PC-9 (cell line): ENCODE results near the gene HMMR. TPM values are rescaled to one million over a fixed set of nuclear protein-coding genes. Genes with fewer than 3 reads are reported as not detected.
"Not testable (repeated sequence)": the region's sequence is repeated elsewhere in the genome, so short reads cannot be mapped to it uniquely, and the experiment has no call there.

Source experiments
- BruUV-seq: library from RNA; stranded (reverse); fragments of 400-500 nt; replicated peaks from 2 replicates; lab custom pipeline; 2021; lab: Mats Ljungman, UMichigan
- CTCF ChIA-PET: fragments of 300-600 bp; sonication (Branson Sonifier 250); formaldehyde crosslinking; loops from one replicate; lab custom pipeline; 2022; ENCODE audit warnings: antibody characterized with exemption; lab: Charles Lee
- POLR2A ChIA-PET: fragments of 300-600 bp; sonication (Branson Sonifier 250); formaldehyde crosslinking; loops from one replicate; lab custom pipeline; 2022; ENCODE audit warnings: antibody characterized with exemption; ENCODE audit not compliant: unreplicated experiment; lab: Charles Lee
- DNase-seq, 2 experiments: peaks; one replicate each; pipeline versions ENCODE4 v3.0.0 to v3.0.0-alpha.2; 2015 to 2022; ENCODE audit warnings: mixed read lengths in 1 of 2
- H2AFZ ChIP-seq: fragments of 200-600 bp; sonication (generic); 2 replicates; pipeline ENCODE4 v1.8.1; 2017; ENCODE audit warnings: antibody characterized with exemption
- H3F3A ChIP-seq: fragments of 200-600 bp; sonication (generic); 2 replicates; pipeline ENCODE4 v1.8.1; 2017; ENCODE audit warnings: antibody characterized with exemption, mild to moderate bottlenecking, low read depth; ENCODE audit not compliant: insufficient read depth
- H3K27ac ChIP-seq: fragments of 200-600 bp; sonication (generic); 2 replicates; pipeline ENCODE4 v1.6.1; 2016; ENCODE audit warnings: mixed run types
- H3K27me3 ChIP-seq: fragments of 200-600 bp; sonication (generic); 2 replicates; pipeline ENCODE4 v1.6.1; 2016; ENCODE audit warnings: low read depth, mixed run types; ENCODE audit not compliant: insufficient read depth
- H3K36me3 ChIP-seq: fragments of 200-600 bp; sonication (generic); 2 replicates; pipeline ENCODE4 v1.6.1; 2016; ENCODE audit warnings: low read depth, mixed run types
- H3K4me1 ChIP-seq: fragments of 200-600 bp; sonication (generic); replicated peaks from 2 replicates; pipeline ENCODE4 v1.6.1; 2016; ENCODE audit warnings: mixed run types; ENCODE audit not compliant: insufficient read depth
- H3K4me2 ChIP-seq: fragments of 200-600 bp; sonication (generic); 2 replicates; pipeline ENCODE4 v1.6.1; 2017; ENCODE audit warnings: mixed run types
- H3K4me3 ChIP-seq: fragments of 200-600 bp; sonication (generic); 2 replicates; pipeline ENCODE4 v1.6.1; 2016; ENCODE audit warnings: mixed run types
- H3K79me2 ChIP-seq: fragments of 200-600 bp; sonication (generic); 2 replicates; pipeline ENCODE4 v1.6.1; 2017; ENCODE audit warnings: low read depth, mixed run types
- H3K9me2 ChIP-seq: fragments of 200-600 bp; sonication (generic); 2 replicates; pipeline ENCODE4 v1.8.1; 2017; ENCODE audit warnings: mild to moderate bottlenecking; ENCODE audit not compliant: insufficient read depth
- H3K9me3 ChIP-seq: fragments of 200-600 bp; sonication (generic); 2 replicates; pipeline ENCODE4 v1.8.1; 2016; ENCODE audit warnings: low read depth; ENCODE audit not compliant: insufficient read depth
- H4K20me1 ChIP-seq: fragments of 200-600 bp; sonication (generic); 2 replicates; pipeline ENCODE4 v1.8.1; 2017; ENCODE audit not compliant: insufficient read depth
- EZH2 ChIP-seq: fragments of 200-600 bp; sonication (generic); IDR thresholded peaks from 2 replicates; pipeline ENCODE4 v1.8.0; 2017; ENCODE audit warnings: antibody characterized with exemption, low read depth
- intact Hi-C: fragments of 100-400 bp; cut with micrococcal nuclease; formaldehyde crosslinking; loops from one replicate; pipeline ENCODE4 v1.10.0; 2022; ENCODE audit not compliant: unreplicated experiment
- total RNA-seq: library from RNA; stranded (reverse); gene quantifications from 2 replicates; pipeline ENCODE4 v1.2.3, GENCODE V29; 2021
- TF ChIP-seq, protein P1 (sequence below): fragments of 200-600 bp; sonication (generic); conservative IDR thresholded peaks from 2 replicates; pipeline ENCODE4 v1.6.1; 2017; ENCODE audit warnings: mixed run types, antibody characterized with exemption, mild to moderate bottlenecking, moderate library complexity

HMMR gene
- total RNA-seq, 1 experiment from 2014 or later, result 94.5 TPM

GRCh38 chr5:163451489-163451888 lies 8.9 kb upstream of the HMMR start:
- H3K4me3 ChIP-seq, result no peak overlapping the region
- H3K9me2 ChIP-seq, result no peaks in the 10 kb centered on the region
- H3K4me1 ChIP-seq, result no peaks in the 10 kb centered on the region
- BruUV-seq, result no TSS peak
- DNase-seq, result no peak
- H2AFZ ChIP-seq, result no peak overlapping the region
- TF ChIP-seq EZH2, result no peak
- TF ChIP-seq, protein P1, sequence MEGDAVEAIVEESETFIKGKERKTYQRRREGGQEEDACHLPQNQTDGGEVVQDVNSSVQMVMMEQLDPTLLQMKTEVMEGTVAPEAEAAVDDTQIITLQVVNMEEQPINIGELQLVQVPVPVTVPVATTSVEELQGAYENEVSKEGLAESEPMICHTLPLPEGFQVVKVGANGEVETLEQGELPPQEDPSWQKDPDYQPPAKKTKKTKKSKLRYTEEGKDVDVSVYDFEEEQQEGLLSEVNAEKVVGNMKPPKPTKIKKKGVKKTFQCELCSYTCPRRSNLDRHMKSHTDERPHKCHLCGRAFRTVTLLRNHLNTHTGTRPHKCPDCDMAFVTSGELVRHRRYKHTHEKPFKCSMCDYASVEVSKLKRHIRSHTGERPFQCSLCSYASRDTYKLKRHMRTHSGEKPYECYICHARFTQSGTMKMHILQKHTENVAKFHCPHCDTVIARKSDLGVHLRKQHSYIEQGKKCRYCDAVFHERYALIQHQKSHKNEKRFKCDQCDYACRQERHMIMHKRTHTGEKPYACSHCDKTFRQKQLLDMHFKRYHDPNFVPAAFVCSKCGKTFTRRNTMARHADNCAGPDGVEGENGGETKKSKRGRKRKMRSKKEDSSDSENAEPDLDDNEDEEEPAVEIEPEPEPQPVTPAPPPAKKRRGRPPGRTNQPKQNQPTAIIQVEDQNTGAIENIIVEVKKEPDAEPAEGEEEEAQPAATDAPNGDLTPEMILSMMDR, result no peak
- no peaks in the 10 kb centered on the region for H3K27me3 ChIP-seq
- intact Hi-C loops, result no loop called here
- H3F3A ChIP-seq, result peaks cover 13% of the 10 kb centered on the region; the same call in 1 of the 2 replicates
- no peaks in the 10 kb centered on the region for H4K20me1 ChIP-seq
- H3K9me3 ChIP-seq, result no peaks in the 10 kb centered on the region
- H3K27ac ChIP-seq, result no peak overlapping the region
- POLR2A ChIA-PET, result no interaction called here
- no peak overlapping the region for H3K4me2 ChIP-seq
- peaks cover 32% of the 10 kb centered on the region for H3K36me3 ChIP-seq
- CTCF ChIA-PET, result no interaction called here
- no peaks in the 10 kb centered on the region; the same call in 1 of the 2 replicates for H3K79me2 ChIP-seq

- intact Hi-C loops, result no loop called here
- ChIA-PET CTCF (no interaction called here), POLR2A (interaction anchor here (0.7 kb wide), 1 partner anchor 12 kb away, joined by 3 read pairs; no protein-coding TSS in a partner anchor)
- Histone ChIP-seq H3K4me2 (no peak overlapping the region), H3K9me3 (no peaks in the 10 kb centered on the region), H2AFZ (no peak overlapping the region), H3F3A (peaks cover 13% of the 10 kb centered on the region; the same call in 1 of the 2 replicates), H3K9me2 (no peaks in the 10 kb centered on the region), H3K27me3 (no peaks in the 10 kb centered on the region), H3K36me3 (peaks cover 26% of the 10 kb centered on the region), H3K79me2 (peaks cover 20% of the 10 kb centered on the region), H4K20me1 (no peaks in the 10 kb centered on the region), H3K4me3 (no peak overlapping the region), H3K4me1 (peaks cover 12% of the 10 kb centered on the region), H3K27ac (no peak overlapping the region)
- TF ChIP-seq, protein P1, result no peak
- no peak for TF ChIP-seq EZH2
- no peak for DNase-seq
- no TSS peak for BruUV-seq
Measured at GRCh38 chr5:163453705-163454104, 6.7 kb upstream of the HMMR start.

- H3K27me3 ChIP-seq, H2AFZ ChIP-seq, H3K9me2 ChIP-seq, CTCF ChIA-PET, H4K20me1 ChIP-seq, H3K4me2 ChIP-seq, DNase-seq, H3K4me3 ChIP-seq, H3K9me3 ChIP-seq, intact Hi-C loops, H3K27ac ChIP-seq, POLR2A ChIA-PET, BruUV-seq: not testable (repeated sequence)
- peaks cover 26% of the 10 kb centered on the region for H3K36me3 ChIP-seq
- peaks cover 29% of the 10 kb centered on the region for H3K79me2 ChIP-seq
- peaks cover 12% of the 10 kb centered on the region for H3K4me1 ChIP-seq
- peaks cover 18% of the 10 kb centered on the region for H3F3A ChIP-seq
Measured at GRCh38 chr5:163455406-163455805, 5.0 kb upstream of the HMMR start.

GRCh38 chr5:163456029-163456589 lies 4.3 kb upstream of the HMMR start:
- Histone ChIP-seq H3K9me2 (no peaks in the 10 kb centered on the region), H3F3A (peaks cover 24% of the 10 kb centered on the region), H2AFZ (no peak overlapping the region), H3K4me3 (no peak overlapping the region), H4K20me1 (no peaks in the 10 kb centered on the region), H3K27me3 (no peaks in the 10 kb centered on the region), H3K79me2 (peaks cover 34% of the 10 kb centered on the region), H3K27ac (no peak overlapping the region), H3K4me2 (no peak overlapping the region), H3K9me3 (no peaks in the 10 kb centered on the region), H3K36me3 (peaks cover 26% of the 10 kb centered on the region), H3K4me1 (peaks cover 12% of the 10 kb centered on the region)
- ChIA-PET POLR2A (no interaction called here), CTCF (no interaction called here)
- TF ChIP-seq EZH2, result no peak
- TF ChIP-seq, protein P1, result no peak
- no TSS peak for BruUV-seq
- DNase-seq, result no peak
- intact Hi-C loops, result no loop called here
